ENCODE measurements around the gene MLXIPL.
"Not testable (repeated sequence)": the region's sequence is repeated elsewhere in the genome, so short reads cannot be mapped to it uniquely, and the experiment has no call there.

The MLXIPL gene

GRCh38 chr7:73612598-73613269 lies 11.6 kb downstream of the MLXIPL start:
- DNase-seq = no peak

- DNase-seq = no peak
Measured at GRCh38 chr7:73611017-73611555, 13.2 kb downstream of the MLXIPL start.

- DNase-seq = no peak
Measured at GRCh38 chr7:73610105-73610504, 14.2 kb downstream of the MLXIPL start.

GRCh38 chr7:73607692-73607983 lies 16.7 kb downstream of the MLXIPL start:
- DNase-seq = not testable (repeated sequence)

- no peak for DNase-seq
Measured at GRCh38 chr7:73606801-73607691, 17.3 kb downstream of the MLXIPL start.

- no peak for DNase-seq
Measured at GRCh38 chr7:73605601-73606220, 18.6 kb downstream of the MLXIPL start.

- DNase-seq = no peak
Measured at GRCh38 chr7:73602721-73603651, 21.3 kb downstream of the MLXIPL start.

- DNase-seq = no peak
Measured at GRCh38 chr7:73599916-73600315, 24.4 kb downstream of the MLXIPL start.

GRCh38 chr7:73599151-73599882 lies 25.0 kb downstream of the MLXIPL start:
- DNase-seq = no peak

GRCh38 chr7:73597978-73598782 lies 26.1 kb downstream of the MLXIPL start:
- DNase-seq = no peak

- no peak for DNase-seq
Measured at GRCh38 chr7:73596191-73597065, 27.9 kb downstream of the MLXIPL start.

GRCh38 chr7:73595358-73595757 lies 29.0 kb downstream of the MLXIPL start:
- DNase-seq = no peak

- no peak for DNase-seq
Measured at GRCh38 chr7:73593207-73594045, 30.9 kb downstream of the MLXIPL start.

GRCh38 chr7:73586911-73587310 lies 37.4 kb downstream of the MLXIPL start:
- DNase-seq = no peak

- DNase-seq = no peak
Measured at GRCh38 chr7:73585196-73585595, 39.1 kb downstream of the MLXIPL start.

- no peak for DNase-seq
Measured at GRCh38 chr7:73582664-73583202, 41.6 kb downstream of the MLXIPL start.

- DNase-seq = not testable (repeated sequence)
Measured at GRCh38 chr7:73581006-73581405, 43.3 kb downstream of the MLXIPL start.

GRCh38 chr7:73578342-73579128 lies 45.8 kb downstream of the MLXIPL start, which contains the start of gene TBL2:
Gene TBL2 (minus strand): TSS chr7:73578579. CDS start chr7:73578549, 30 bp downstream.
- DNase-seq = peak; percentile 86
